ENCODE results near the gene KRT222.

DNA sequence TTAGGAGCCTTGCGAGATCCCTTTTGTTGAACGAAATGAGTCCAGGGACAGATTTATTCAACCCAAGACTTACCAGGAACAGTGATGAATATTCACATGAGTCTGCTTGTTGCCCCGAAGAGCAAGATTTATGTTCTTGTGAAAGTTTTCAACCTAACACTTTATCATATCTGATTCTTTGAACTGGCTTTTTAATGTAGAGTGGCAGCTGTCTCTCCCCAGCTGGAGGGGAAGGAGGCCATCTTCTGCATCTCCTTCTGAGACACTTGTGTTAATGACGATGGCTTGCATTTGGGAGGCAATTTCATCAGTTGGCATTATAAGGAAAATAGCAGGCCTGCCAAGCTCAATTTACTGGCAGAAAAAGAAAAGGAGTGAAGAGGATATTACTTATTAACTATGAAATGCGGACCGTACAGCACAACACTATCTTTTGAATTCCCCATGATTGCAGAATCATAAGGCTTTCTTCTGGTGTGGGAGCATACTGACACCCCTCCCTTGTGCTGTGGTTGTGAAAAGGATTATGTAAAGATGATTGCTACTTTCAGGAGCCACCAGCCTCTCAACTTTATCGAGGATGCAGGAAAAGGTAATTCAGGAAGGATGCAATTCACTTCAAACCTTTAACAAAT lies 53.0 kb downstream of the KRT222 start:
- no peak for TF ChIP-seq KLF13 (CRISPR knock-in tag; IDR thresholded peaks at IDR 0.05)
- TF ChIP-seq KLF9 (CRISPR knock-in tag; IDR thresholded peaks at IDR 0.05; ENCODE audit: low read depth): no peak

Measured in HepG2 (cell line).